B cell (primary cell): Measurements from ENCODE around the gene PARD3B. TPM values are rescaled to one million over a fixed set of nuclear protein-coding genes. Genes with fewer than 3 reads are reported as not detected.

Source experiments
- ATAC-seq: fragments of 200-7000 bp; cut with Tn5 transposase; one replicate; pipeline ENCODE4 v1.10.0; 2021; ENCODE audit warnings: low read depth, mild to moderate bottlenecking, moderate number of reproducible peaks, moderate library complexity
- CTCF ChIA-PET: fragments of 350-600 bp; sonication (Branson Sonifier 250); formaldehyde crosslinking; loops from one replicate; lab custom pipeline; 2021; ENCODE audit warnings: antibody characterized with exemption, inconsistent platforms; lab: Charles Lee
- POLR2A ChIA-PET: fragments of 350-600 bp; sonication (Branson Sonifier 250); formaldehyde crosslinking; loops from one replicate; lab custom pipeline; 2021; ENCODE audit warnings: antibody characterized with exemption; lab: Charles Lee
- DNase-seq: peaks from one replicate; pipeline ENCODE4 v3.0.0; 2013
- H2AFZ ChIP-seq: 2 replicates; pipeline ENCODE4 v1.6.1; 2012; ENCODE audit warnings: mild to moderate bottlenecking, low read depth, low read length; ENCODE audit not compliant: insufficient read depth, poor library complexity, severe bottlenecking
- H3K27ac ChIP-seq, 2 donors: 1 replicate in 1 of 2; 2 replicates in 1 of 2; pipeline ENCODE4 v1.5.1; 2012 to 2013; ENCODE audit warnings: low read length in 2 of 2, mild to moderate bottlenecking in 2 of 2, moderate library complexity in 1 of 2
- H3K27me3 ChIP-seq, 4 experiments: fragments of 200-600 bp in 1 of 4; sonication (generic) in 1 of 4; replicated peaks in 1 of 4; 1 replicate in 2 of 4; 2 replicates in 2 of 4; pipeline versions ENCODE4 v1.6.1 to v1.7.0; 2013 to 2016; ENCODE audit warnings: low read length in 3 of 4, mild to moderate bottlenecking in 2 of 4, mixed read lengths in 1 of 4, moderate library complexity in 1 of 4; ENCODE audit not compliant: insufficient read depth in 4 of 4, control insufficient read depth in 3 of 4; ENCODE audit errors: control extremely low read depth in 1 of 4
- H3K36me3 ChIP-seq, 2 experiments: replicated peaks in 1 of 2; 1 replicate in 1 of 2; 2 replicates in 1 of 2; pipeline versions ENCODE4 v1.6.1 to v1.7.1; 2013; ENCODE audit warnings: low read length in 1 of 2; ENCODE audit not compliant: insufficient read depth in 2 of 2, control insufficient read depth in 1 of 2; ENCODE audit errors: control extremely low read depth in 1 of 2, extremely low read depth in 1 of 2
- H3K4me1 ChIP-seq, 2 donors: fragments of 200-600 bp in 1 of 2; sonication (generic) in 1 of 2; 1 replicate in 1 of 2; 2 replicates in 1 of 2; pipeline versions ENCODE4 v1.5.1 to v1.6.1; 2013 to 2017; ENCODE audit warnings: low read length in 2 of 2; ENCODE audit not compliant: control insufficient read depth in 2 of 2, insufficient read depth in 2 of 2
- H3K4me2 ChIP-seq: replicated peaks from 2 replicates; pipeline ENCODE3; 2012; ENCODE audit warnings: mild to moderate bottlenecking, low read depth, low read length; ENCODE audit not compliant: poor library complexity, severe bottlenecking
- H3K4me3 ChIP-seq, 5 experiments: fragments of 200-600 bp in 1 of 5; sonication (generic) in 1 of 5; 1 replicate in 3 of 5; 2 replicates in 2 of 5; pipeline versions ENCODE4 v1.5.1 to v1.7.0; 2011 to 2016; ENCODE audit warnings: low read length in 4 of 5, mild to moderate bottlenecking in 4 of 5, low read depth in 2 of 5, control low read depth in 1 of 5, moderate library complexity in 1 of 5; ENCODE audit not compliant: insufficient read depth in 1 of 5; ENCODE audit errors: control extremely low read depth in 1 of 5, extremely low read depth in 1 of 5
- H3K79me2 ChIP-seq: fragments of 200-600 bp; sonication (generic); one replicate; pipeline ENCODE4 v1.6.0; 2016; ENCODE audit warnings: low read length; ENCODE audit not compliant: control insufficient read depth, insufficient read depth
- H3K9ac ChIP-seq: fragments of 200-600 bp; sonication (generic); 2 replicates; pipeline ENCODE4 v1.6.1; 2017; ENCODE audit warnings: mild to moderate bottlenecking, low read length, moderate library complexity
- H3K9me3 ChIP-seq, 3 donors: one replicate each; pipeline versions ENCODE4 v1.6.1 to v1.7.1; 2013; ENCODE audit warnings: low read length in 2 of 3; ENCODE audit not compliant: control insufficient read depth in 2 of 3, insufficient read depth in 1 of 3; ENCODE audit errors: control extremely low read depth in 1 of 3
- H4K20me1 ChIP-seq: 2 replicates; pipeline ENCODE4 v1.6.0; 2012; ENCODE audit warnings: mild to moderate bottlenecking, low read length; ENCODE audit not compliant: insufficient read depth, control insufficient read depth, poor library complexity, severe bottlenecking
- H3K27ac Mint-ChIP-seq: one replicate; pipeline ENCODE4 v1.8.0; 2021; ENCODE audit warnings: mixed read lengths
- H3K27me3 Mint-ChIP-seq: one replicate; pipeline ENCODE4 v1.8.0; 2021; ENCODE audit warnings: mixed read lengths
- H3K4me1 Mint-ChIP-seq: one replicate; pipeline ENCODE4 v1.8.0; 2021; ENCODE audit warnings: mixed read lengths
- H3K4me3 Mint-ChIP-seq: one replicate; pipeline ENCODE4 v1.8.0; 2021; ENCODE audit warnings: mixed read lengths
- H3K9me3 Mint-ChIP-seq: one replicate; pipeline ENCODE4 v1.8.0; 2022; ENCODE audit warnings: mixed read lengths; ENCODE audit not compliant: insufficient read depth
- CTCF ChIP-seq: fragments of 200-600 bp; IDR thresholded peaks from one replicate; pipeline ENCODE4 v1.8.0; 2022; ENCODE audit warnings: antibody characterized with exemption, mild to moderate bottlenecking
- EZH2 ChIP-seq: IDR thresholded peaks from 2 replicates; pipeline ENCODE4 v1.6.1; 2012; ENCODE audit warnings: borderline replicate concordance, low read depth, mild to moderate bottlenecking, moderate library complexity, low read length; ENCODE audit not compliant: insufficient read depth, poor library complexity, severe bottlenecking
- WGBS: methylation state at CpG from one replicate; pipeline ENCODE4 v1.1.5; 2013; ENCODE audit warnings: missing lambda C conversion rate; ENCODE audit not compliant: insufficient coverage; 5-methylcytosine and 5-hydroxymethylcytosine counted together
- intact Hi-C: fragments of 100-400 bp; cut with micrococcal nuclease; formaldehyde crosslinking; loops from one replicate; pipeline ENCODE4 v1.10.0; 2022
- polyA plus RNA-seq: library from polyadenylated mRNA; depleted of rRNA; stranded (reverse); fragments of >200 nt; gene quantifications from 2 replicates; pipeline ENCODE4 v1.2.3, GENCODE V29; 2012
- total RNA-seq, 2 donors: library from RNA; stranded (reverse); fragments of 120-200 nt in 1 of 2; gene quantifications; 1 replicate in 1 of 2; 2 replicates in 1 of 2; pipeline versions ENCODE4 v1.2.3 to v1.2.4, GENCODE V29; 2013 to 2022

The PARD3B gene
- total and polyA plus RNA-seq, 2 donors (not counting 1 experiment from before 2014, with no cell fraction given) = not detected

- Mint-ChIP-seq H3K27ac (no peak overlapping the region), H3K9me3 (no peaks in the 10 kb centered on the region), H3K4me3 (no peak overlapping the region), H3K27me3 (no peaks in the 10 kb centered on the region), H3K4me1 (no peaks in the 10 kb centered on the region)
- TF ChIP-seq CTCF = no peak
- TF ChIP-seq EZH2 = no peak
- intact Hi-C loops = no loop called here
- no peak overlapping the region for H2AFZ ChIP-seq
- no peaks in the 10 kb centered on the region for H3K79me2 ChIP-seq
- no peak overlapping the region for H3K4me3 ChIP-seq
- H3K27me3 ChIP-seq = no peaks in the 10 kb centered on the region
- no peak overlapping the region for H3K9ac ChIP-seq
- no peak overlapping the region for H3K27ac ChIP-seq
- ChIA-PET CTCF (no interaction called here), POLR2A (no interaction called here)
- no peaks in the 10 kb centered on the region for H3K36me3 ChIP-seq
- no peak for DNase-seq
- no CpG with 5 or more reads among the region's 2 CpGs for WGBS
- no peaks in the 10 kb centered on the region for H3K4me1 ChIP-seq
- no peaks in the 10 kb centered on the region for H4K20me1 ChIP-seq
- H3K4me2 ChIP-seq = no peak overlapping the region
- peaks cover 0 to 4% (median 0%) of the 10 kb centered on the region in 3 donors for H3K9me3 ChIP-seq
- no peak for ATAC-seq
Measured at GRCh38 chr2:204608237-204608939, 63.1 kb downstream of the PARD3B start.

GRCh38 chr2:204611017-204611631 lies 65.8 kb downstream of the PARD3B start:
- H3K27ac Mint-ChIP-seq = no peak overlapping the region
- CTCF ChIA-PET = no interaction called here
- H3K27me3 ChIP-seq = no peaks in the 10 kb centered on the region
- H3K4me1 ChIP-seq = no peaks in the 10 kb centered on the region
- POLR2A ChIA-PET = no interaction called here
- no peaks in the 10 kb centered on the region for H3K4me1 Mint-ChIP-seq
- H3K36me3 ChIP-seq = no peaks in the 10 kb centered on the region
- WGBS = no CpG with 5 or more reads among the region's 5 CpGs
- TF ChIP-seq CTCF (no peak), EZH2 (no peak)
- H3K4me3 ChIP-seq = no peak overlapping the region
- intact Hi-C loops = no loop called here
- DNase-seq (no peak), ATAC-seq (no peak)
- H3K27ac ChIP-seq = no peak overlapping the region
- no peak overlapping the region for H3K9ac ChIP-seq
- no peaks in the 10 kb centered on the region for H3K27me3 Mint-ChIP-seq
- H3K79me2 ChIP-seq = no peaks in the 10 kb centered on the region
- H3K4me2 ChIP-seq = no peak overlapping the region
- peaks cover 0 to 4% (median 0%) of the 10 kb centered on the region in 3 donors for H3K9me3 ChIP-seq
- H4K20me1 ChIP-seq = no peaks in the 10 kb centered on the region
- no peak overlapping the region for H3K4me3 Mint-ChIP-seq
- no peak overlapping the region for H2AFZ ChIP-seq
- H3K9me3 Mint-ChIP-seq = no peaks in the 10 kb centered on the region
